Measurements from ENCODE around the gene SENP3. TPM values are rescaled to one million over a fixed set of nuclear protein-coding genes. Genes with fewer than 3 reads are reported as not detected.

The SENP3 gene
- total RNA-seq, 4 donors from 2014 or later, result 48.9 to 66.7 (median 59.0) TPM

- no peak for TF ChIP-seq CTCF (IDR thresholded peaks at IDR 0.05)
- DNase-seq (ENCODE audit: low spot score) (no peak), ATAC-seq (ENCODE audit: low FRiP score) (no peak)
These were observed 6.3 kb upstream of the SENP3 start for GRCh38 chr17:7555320-7555948.

GRCh38 chr17:7556627-7557026 lies 5.1 kb upstream of the SENP3 start:
- DNase-seq (ENCODE audit: low spot score) (no peak), ATAC-seq (ENCODE audit: low FRiP score) (no peak)
- TF ChIP-seq CTCF (IDR thresholded peaks at IDR 0.05), result no peak

- DNase-seq (ENCODE audit: low spot score) (no peak), ATAC-seq (ENCODE audit: low FRiP score) (no peak)
- no peak for TF ChIP-seq CTCF (IDR thresholded peaks at IDR 0.05)
These were observed 4.5 kb upstream of the SENP3 start for GRCh38 chr17:7557147-7557764.

- DNase-seq (ENCODE audit: low spot score) (no peak), ATAC-seq (ENCODE audit: low FRiP score) (peak; percentile 65)
- no peak for TF ChIP-seq CTCF (IDR thresholded peaks at IDR 0.05)
These were observed 3.8 kb upstream of the SENP3 start for GRCh38 chr17:7557775-7558543.

- ATAC-seq (ENCODE audit: low FRiP score), result peak; percentile 30
- no peak for DNase-seq (ENCODE audit: low spot score)
- no peak for TF ChIP-seq CTCF (IDR thresholded peaks at IDR 0.05)
These were observed 3.0 kb upstream of the SENP3 start, which contains the start of gene TNFSF13 for GRCh38 chr17:7558544-7559319. Gene TNFSF13 (plus strand): TSS chr17:7558750. CDS start chr17:7559040, 290 bp downstream.

- no peak for DNase-seq (ENCODE audit: low spot score)
- no peak for ATAC-seq (ENCODE audit: low FRiP score)
- no peak for TF ChIP-seq CTCF (IDR thresholded peaks at IDR 0.05)
These were observed 2.2 kb upstream of the SENP3 start for GRCh38 chr17:7559320-7560171.
